Retinal pigment epithelial cell (primary cell): ENCODE data around the gene GGACT.

ENCODE experiments used
- DNase-seq: peaks from one replicate; pipeline ENCODE4 v3.0.0-alpha.2; 2010; ENCODE audit warnings: low read depth
- H3K4me3 ChIP-seq: 2 replicates; pipeline ENCODE4 v1.5.1; 2011; ENCODE audit warnings: mild to moderate bottlenecking, low read length, control low read depth, moderate library complexity
- TF ChIP-seq, protein P1 (sequence below): conservative IDR thresholded peaks from 2 replicates; pipeline ENCODE4 v1.5.1; 2011; ENCODE audit warnings: low read depth, low read length, control low read depth, inconsistent platforms

Gene GGACT

GRCh38 chr13:100566543-100566942 is 22.0 kb downstream of the GGACT start:
- TF ChIP-seq, protein P1, sequence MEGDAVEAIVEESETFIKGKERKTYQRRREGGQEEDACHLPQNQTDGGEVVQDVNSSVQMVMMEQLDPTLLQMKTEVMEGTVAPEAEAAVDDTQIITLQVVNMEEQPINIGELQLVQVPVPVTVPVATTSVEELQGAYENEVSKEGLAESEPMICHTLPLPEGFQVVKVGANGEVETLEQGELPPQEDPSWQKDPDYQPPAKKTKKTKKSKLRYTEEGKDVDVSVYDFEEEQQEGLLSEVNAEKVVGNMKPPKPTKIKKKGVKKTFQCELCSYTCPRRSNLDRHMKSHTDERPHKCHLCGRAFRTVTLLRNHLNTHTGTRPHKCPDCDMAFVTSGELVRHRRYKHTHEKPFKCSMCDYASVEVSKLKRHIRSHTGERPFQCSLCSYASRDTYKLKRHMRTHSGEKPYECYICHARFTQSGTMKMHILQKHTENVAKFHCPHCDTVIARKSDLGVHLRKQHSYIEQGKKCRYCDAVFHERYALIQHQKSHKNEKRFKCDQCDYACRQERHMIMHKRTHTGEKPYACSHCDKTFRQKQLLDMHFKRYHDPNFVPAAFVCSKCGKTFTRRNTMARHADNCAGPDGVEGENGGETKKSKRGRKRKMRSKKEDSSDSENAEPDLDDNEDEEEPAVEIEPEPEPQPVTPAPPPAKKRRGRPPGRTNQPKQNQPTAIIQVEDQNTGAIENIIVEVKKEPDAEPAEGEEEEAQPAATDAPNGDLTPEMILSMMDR, result no peak
- H3K4me3 ChIP-seq, result no peak overlapping the region
- DNase-seq, result no peak

GRCh38 chr13:100565286-100565685 is 23.3 kb downstream of the GGACT start:
- TF ChIP-seq, protein P1, result no peak
- DNase-seq, result no peak
- no peak overlapping the region for H3K4me3 ChIP-seq

DNA sequence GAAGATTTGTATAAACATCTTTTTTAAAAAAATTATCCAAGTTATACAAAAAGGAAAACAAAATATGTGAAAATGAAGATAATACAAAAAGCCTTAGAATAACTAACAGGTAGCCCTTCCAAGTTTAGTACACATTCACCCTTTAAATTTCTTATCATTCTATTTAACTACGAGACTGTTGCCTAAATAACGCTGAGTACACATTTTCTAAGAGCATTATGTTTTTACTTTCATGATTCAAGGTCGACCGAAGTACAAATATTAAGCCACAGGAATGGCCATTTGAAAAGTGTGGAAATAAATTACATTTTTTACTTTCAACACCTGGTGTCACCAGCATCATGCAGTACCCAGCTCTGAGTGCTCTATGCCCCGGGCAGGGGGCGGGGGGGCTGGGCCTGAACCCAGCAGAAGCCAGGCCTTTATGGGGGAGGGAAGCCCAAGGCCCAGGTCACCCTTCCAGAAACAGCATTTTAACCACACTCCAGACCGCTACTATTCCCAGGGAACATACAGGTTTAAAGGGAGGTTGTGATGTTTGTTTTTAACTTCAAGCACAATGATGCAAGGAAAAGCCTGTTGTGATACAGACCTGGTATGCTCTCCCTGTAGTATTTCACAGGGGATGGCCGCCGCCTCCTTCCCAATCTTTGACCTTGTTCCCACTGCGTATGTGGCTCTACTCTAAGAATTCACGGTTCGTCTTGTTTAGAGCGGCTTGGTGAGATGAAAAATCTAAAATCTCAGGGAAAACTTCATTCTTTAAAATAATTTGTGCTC is 24.0 kb downstream of the GGACT start:
- no peak overlapping the region for H3K4me3 ChIP-seq
- TF ChIP-seq, protein P1, result no peak
- DNase-seq, result no peak

DNA sequence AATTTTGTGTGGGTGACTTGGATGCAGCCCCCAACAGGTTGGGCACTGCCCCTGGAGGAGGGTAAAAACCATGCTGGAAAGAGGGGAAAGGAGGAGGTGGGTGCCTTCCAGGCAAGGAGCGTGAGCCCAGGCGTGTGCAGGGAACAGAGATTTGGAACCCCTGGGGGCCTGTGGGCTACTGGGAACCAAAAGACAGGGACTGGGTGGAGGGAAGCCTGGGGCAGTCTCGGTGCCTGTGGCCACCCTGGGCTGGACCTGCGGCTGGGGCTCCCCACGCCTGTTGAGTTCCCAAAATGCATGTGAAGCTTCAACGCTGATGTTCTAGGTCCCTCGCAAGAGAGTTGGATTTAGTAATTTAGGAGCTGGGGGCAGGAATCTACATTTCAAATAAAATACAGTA is 24.8 kb downstream of the GGACT start:
- TF ChIP-seq, protein P1, result no peak
- no peak for DNase-seq
- H3K4me3 ChIP-seq, result no peak overlapping the region

GRCh38 chr13:100561599-100562204 is 26.9 kb downstream of the GGACT start:
- H3K4me3 ChIP-seq, result no peak overlapping the region
- TF ChIP-seq, protein P1, result no peak
- no peak for DNase-seq

GRCh38 chr13:100561158-100561499 is 27.5 kb downstream of the GGACT start:
- TF ChIP-seq, protein P1, result no peak
- DNase-seq, result no peak
- no peak overlapping the region for H3K4me3 ChIP-seq
